NCI-H2171 treated with DMSO at 0.1 percent for 48 hours (cell line): Measurements from ENCODE around the gene LFNG.

ENCODE experiments used
- DNase-seq: peaks from one replicate; lab custom pipeline; 2025; lab: John Stamatoyannopoulos, UW

LFNG gene

GRCh38 chr7:2517678-2518507, 1.7 kb upstream of the LFNG start:
- DNase-seq = peak; percentile 96

- DNase-seq = no peak
Measured at GRCh38 chr7:2518737-2519118, 846 bp upstream of the LFNG start.

- DNase-seq = peak; percentile 45
Measured at GRCh38 chr7:2520131-2520760, 672 bp downstream of the LFNG start.

GRCh38 chr7:2520761-2521290, 1.3 kb downstream of the LFNG start:
- DNase-seq = no peak

GRCh38 chr7:2521341-2521745, 1.8 kb downstream of the LFNG start:
- no peak for DNase-seq

GRCh38 chr7:2521952-2522591, 2.5 kb downstream of the LFNG start:
- DNase-seq = no peak

- DNase-seq = peak; percentile 68
Measured at GRCh38 chr7:2522780-2523433, 3.3 kb downstream of the LFNG start.

- DNase-seq = peak; percentile 73
Measured at GRCh38 chr7:2523461-2523936, 3.9 kb downstream of the LFNG start.

GRCh38 chr7:2523941-2524807, 4.6 kb downstream of the LFNG start:
- peak; percentile 91 for DNase-seq

GRCh38 chr7:2524808-2525657, 5.5 kb downstream of the LFNG start:
- no peak for DNase-seq

- DNase-seq = peak; percentile 35
Measured at GRCh38 chr7:2525658-2526630, 6.4 kb downstream of the LFNG start.

GRCh38 chr7:2526659-2527504, 7.3 kb downstream of the LFNG start:
- DNase-seq = no peak

GRCh38 chr7:2527505-2528467, 8.2 kb downstream of the LFNG start:
- DNase-seq = no peak

- DNase-seq = no peak
Measured at GRCh38 chr7:2528481-2529095, 9.0 kb downstream of the LFNG start.

GRCh38 chr7:2529161-2530070, 9.8 kb downstream of the LFNG start:
- DNase-seq = no peak
